ENCODE measurements around the gene FOXJ3. TPM values are rescaled to one million over a fixed set of nuclear protein-coding genes. Genes with fewer than 3 reads are reported as not detected.

Gene FOXJ3
- total and polyA plus RNA-seq, 2 experiments from 2014 or later = 19.0 to 39.0 TPM

DNA sequence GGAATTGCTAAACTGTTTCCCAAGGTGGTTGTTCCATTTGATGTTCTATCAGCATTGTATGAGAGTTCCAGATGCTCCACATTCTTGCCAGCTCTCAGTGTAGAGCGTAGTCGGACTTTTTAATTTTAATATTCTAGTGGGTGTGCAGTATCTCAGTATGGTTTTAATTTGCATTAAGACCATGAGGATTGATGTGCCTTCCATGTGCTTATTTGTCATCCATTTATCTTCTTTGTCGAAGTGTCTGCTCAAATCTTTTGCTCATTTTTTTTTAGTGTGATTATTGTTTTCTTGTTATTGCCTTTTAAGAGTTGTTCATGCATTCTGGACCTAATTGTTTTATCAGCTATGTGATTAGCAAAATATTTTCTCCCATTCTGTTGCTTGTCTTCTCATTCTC is 195.6 kb downstream of the FOXJ3 start:
- no peaks in the 10 kb centered on the region for H4K20me1 ChIP-seq (ENCODE audit: insufficient read depth, poor library complexity, severe bottlenecking)
- no peaks in the 10 kb centered on the region for H3K9me3 ChIP-seq (ENCODE audit: low read depth)
- H3K27ac ChIP-seq = no peak overlapping the region
- no peaks in the 10 kb centered on the region for H3K4me1 ChIP-seq (ENCODE audit: insufficient read depth)
- H3K27me3 ChIP-seq = peaks cover 19% of the 10 kb centered on the region
- DNase-seq (ENCODE audit: low spot score) = no peak
- H3K4me3 ChIP-seq = no peak overlapping the region
- 84% methylated on average over 3 of the region's 3 CpGs for WGBS (ENCODE audit: low lambda C conversion rate, missing lambda C conversion rate)
- H2AFZ ChIP-seq = no peak overlapping the region
- TF ChIP-seq, protein P1, sequence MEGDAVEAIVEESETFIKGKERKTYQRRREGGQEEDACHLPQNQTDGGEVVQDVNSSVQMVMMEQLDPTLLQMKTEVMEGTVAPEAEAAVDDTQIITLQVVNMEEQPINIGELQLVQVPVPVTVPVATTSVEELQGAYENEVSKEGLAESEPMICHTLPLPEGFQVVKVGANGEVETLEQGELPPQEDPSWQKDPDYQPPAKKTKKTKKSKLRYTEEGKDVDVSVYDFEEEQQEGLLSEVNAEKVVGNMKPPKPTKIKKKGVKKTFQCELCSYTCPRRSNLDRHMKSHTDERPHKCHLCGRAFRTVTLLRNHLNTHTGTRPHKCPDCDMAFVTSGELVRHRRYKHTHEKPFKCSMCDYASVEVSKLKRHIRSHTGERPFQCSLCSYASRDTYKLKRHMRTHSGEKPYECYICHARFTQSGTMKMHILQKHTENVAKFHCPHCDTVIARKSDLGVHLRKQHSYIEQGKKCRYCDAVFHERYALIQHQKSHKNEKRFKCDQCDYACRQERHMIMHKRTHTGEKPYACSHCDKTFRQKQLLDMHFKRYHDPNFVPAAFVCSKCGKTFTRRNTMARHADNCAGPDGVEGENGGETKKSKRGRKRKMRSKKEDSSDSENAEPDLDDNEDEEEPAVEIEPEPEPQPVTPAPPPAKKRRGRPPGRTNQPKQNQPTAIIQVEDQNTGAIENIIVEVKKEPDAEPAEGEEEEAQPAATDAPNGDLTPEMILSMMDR (IDR thresholded peaks at IDR 0.05; ENCODE audit: poor library complexity) = no peak
- no peak overlapping the region for H3K4me2 ChIP-seq
- H3K79me2 ChIP-seq = no peaks in the 10 kb centered on the region
- no peaks in the 10 kb centered on the region for H3K9me2 ChIP-seq (replicated peaks; ENCODE audit: insufficient read depth)
- no peaks in the 10 kb centered on the region for H3K36me3 ChIP-seq (replicated peaks; ENCODE audit: insufficient read depth, low read depth)

DNA sequence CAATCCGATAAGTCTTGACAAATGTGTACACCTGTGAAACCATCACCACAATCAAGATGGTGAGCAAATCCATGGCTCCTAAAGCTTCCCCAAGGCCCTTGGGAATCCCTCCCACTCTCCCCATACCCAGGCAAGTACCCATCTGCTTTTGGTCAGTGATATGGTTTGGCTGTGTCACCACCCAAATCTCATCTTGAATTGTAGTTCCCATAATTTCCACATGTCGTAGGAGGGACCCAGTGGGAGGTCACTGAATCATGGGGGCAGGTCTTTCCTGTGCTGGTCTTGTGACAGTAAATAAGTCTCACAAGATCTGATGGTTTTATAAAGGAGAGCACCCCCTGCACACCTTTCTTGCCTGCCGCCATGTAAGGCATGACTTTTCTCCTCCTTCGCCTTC is 196.4 kb downstream of the FOXJ3 start:
- H3K27me3 ChIP-seq = peaks cover 12% of the 10 kb centered on the region
- no peaks in the 10 kb centered on the region for H3K4me1 ChIP-seq (ENCODE audit: insufficient read depth)
- H3K9me2 ChIP-seq (replicated peaks; ENCODE audit: insufficient read depth) = no peaks in the 10 kb centered on the region
- no peak overlapping the region for H2AFZ ChIP-seq
- no peaks in the 10 kb centered on the region for H3K79me2 ChIP-seq
- no peak for TF ChIP-seq EZH2 (IDR thresholded peaks at IDR 0.05; ENCODE audit: borderline replicate concordance)
- TF ChIP-seq, protein P1 (IDR thresholded peaks at IDR 0.05; ENCODE audit: poor library complexity) = no peak
- no peak overlapping the region for H3K27ac ChIP-seq
- H3K4me3 ChIP-seq = no peak overlapping the region
- H3K36me3 ChIP-seq (replicated peaks; ENCODE audit: insufficient read depth, low read depth) = no peaks in the 10 kb centered on the region
- no peak overlapping the region for H3K4me2 ChIP-seq
- no peak for DNase-seq (ENCODE audit: low spot score)
- no peaks in the 10 kb centered on the region for H3K9me3 ChIP-seq (ENCODE audit: low read depth)
- WGBS (ENCODE audit: low lambda C conversion rate, missing lambda C conversion rate) = 94% methylated on average over 4 of the region's 4 CpGs
- no peaks in the 10 kb centered on the region for H4K20me1 ChIP-seq (ENCODE audit: insufficient read depth, poor library complexity, severe bottlenecking)

DNA sequence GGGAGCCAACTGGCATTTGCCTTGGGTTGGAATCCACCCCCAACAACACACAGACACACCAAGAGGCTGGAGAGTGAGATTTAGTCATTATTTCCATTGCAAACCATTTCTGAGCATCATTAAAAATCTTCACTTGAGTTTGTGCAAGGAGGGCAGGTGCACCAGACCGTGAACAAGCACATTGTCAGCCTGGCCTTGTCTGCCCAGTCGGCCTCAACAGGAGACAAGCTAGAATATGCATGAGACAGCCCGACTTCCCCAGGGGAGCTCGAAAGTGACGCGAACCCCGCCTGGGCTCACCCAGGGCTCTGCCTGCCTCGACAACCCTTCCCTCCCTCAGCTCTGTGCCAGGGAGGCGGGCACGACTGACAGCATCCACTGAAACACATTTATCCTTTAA is 197.3 kb downstream of the FOXJ3 start:
- H3K4me1 ChIP-seq (ENCODE audit: insufficient read depth) = no peaks in the 10 kb centered on the region
- DNase-seq (ENCODE audit: low spot score) = no peak
- no peaks in the 10 kb centered on the region for H3K9me3 ChIP-seq (ENCODE audit: low read depth)
- no peaks in the 10 kb centered on the region for H3K36me3 ChIP-seq (replicated peaks; ENCODE audit: insufficient read depth, low read depth)
- H3K27me3 ChIP-seq = peaks cover 7% of the 10 kb centered on the region
- no peaks in the 10 kb centered on the region for H3K79me2 ChIP-seq
- H2AFZ ChIP-seq = no peak overlapping the region
- TF ChIP-seq EZH2 (IDR thresholded peaks at IDR 0.05; ENCODE audit: borderline replicate concordance) (no peak), EZH2phosphoT487 (IDR thresholded peaks at IDR 0.05; ENCODE audit: low read depth, severe bottlenecking, unreplicated experiment) (no peak)
- TF ChIP-seq, protein P1 (IDR thresholded peaks at IDR 0.05; ENCODE audit: poor library complexity) = no peak
- no peaks in the 10 kb centered on the region for H4K20me1 ChIP-seq (ENCODE audit: insufficient read depth, poor library complexity, severe bottlenecking)
- H3K27ac ChIP-seq = no peak overlapping the region
- H3K9me2 ChIP-seq (replicated peaks; ENCODE audit: insufficient read depth) = no peaks in the 10 kb centered on the region
- WGBS (ENCODE audit: low lambda C conversion rate, missing lambda C conversion rate) = 91% methylated on average over 10 of the region's 10 CpGs
- H3K4me3 ChIP-seq = no peak overlapping the region
- H3K4me2 ChIP-seq = no peak overlapping the region

DNA sequence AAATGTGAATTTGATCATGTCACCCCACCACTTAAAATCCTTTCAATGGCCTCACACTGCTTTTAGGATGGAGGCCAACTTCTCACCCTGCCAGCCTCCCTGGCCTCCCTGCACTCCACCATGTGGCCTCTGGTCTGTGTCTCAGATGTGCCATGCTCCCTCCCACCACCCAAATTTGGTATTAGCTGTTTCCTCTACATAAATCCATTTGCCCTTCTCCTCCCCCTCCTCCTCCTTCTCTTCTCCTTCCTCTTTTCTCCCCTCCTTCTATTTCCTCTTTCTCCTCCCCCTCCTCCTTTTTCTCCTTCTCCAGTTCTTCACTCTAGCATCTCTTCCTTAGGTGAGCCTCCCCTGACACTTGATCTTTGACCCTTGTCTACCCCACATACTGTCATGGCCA is 198.6 kb downstream of the FOXJ3 start:
- H3K9me2 ChIP-seq (replicated peaks; ENCODE audit: insufficient read depth) = no peaks in the 10 kb centered on the region
- peaks cover 4% of the 10 kb centered on the region for H3K27me3 ChIP-seq
- H3K79me2 ChIP-seq = no peaks in the 10 kb centered on the region
- no peaks in the 10 kb centered on the region for H3K4me1 ChIP-seq (ENCODE audit: insufficient read depth)
- H3K9me3 ChIP-seq (ENCODE audit: low read depth) = no peaks in the 10 kb centered on the region
- no peaks in the 10 kb centered on the region for H4K20me1 ChIP-seq (ENCODE audit: insufficient read depth, poor library complexity, severe bottlenecking)
- H3K27ac ChIP-seq = no peak overlapping the region
- no peaks in the 10 kb centered on the region for H3K36me3 ChIP-seq (replicated peaks; ENCODE audit: insufficient read depth, low read depth)
- no peak for DNase-seq (ENCODE audit: low spot score)
- no peak overlapping the region for H3K4me2 ChIP-seq
- H3K4me3 ChIP-seq = no peak overlapping the region
- H2AFZ ChIP-seq = no peak overlapping the region
- TF ChIP-seq EZH2phosphoT487 (IDR thresholded peaks at IDR 0.05; ENCODE audit: low read depth, severe bottlenecking, unreplicated experiment) = no peak
